Astrocyte of the cerebellum (primary cell): ENCODE data around the gene ARHGAP26.

ENCODE experiments used
- DNase-seq: peaks from one replicate; pipeline ENCODE4 v3.0.0-alpha.2; 2011; ENCODE audit warnings: low read depth
- H3K4me3 ChIP-seq: 2 replicates; pipeline ENCODE4 v1.5.1; 2011; ENCODE audit warnings: mild to moderate bottlenecking, low read depth, low read length, moderate library complexity
- in situ Hi-C: cut with HindIII; loops from 2 replicates; pipeline ENCODE4 v1.10.0; 2017; ENCODE audit warnings: low sequenced_read_pairs
- TF ChIP-seq, protein P1 (sequence below): IDR thresholded peaks from 2 replicates; pipeline ENCODE4 v1.5.1; 2012; ENCODE audit warnings: low read length, low read depth, moderate library complexity, mild to moderate bottlenecking; ENCODE audit errors: missing control alignments

ARHGAP26 gene

DNA sequence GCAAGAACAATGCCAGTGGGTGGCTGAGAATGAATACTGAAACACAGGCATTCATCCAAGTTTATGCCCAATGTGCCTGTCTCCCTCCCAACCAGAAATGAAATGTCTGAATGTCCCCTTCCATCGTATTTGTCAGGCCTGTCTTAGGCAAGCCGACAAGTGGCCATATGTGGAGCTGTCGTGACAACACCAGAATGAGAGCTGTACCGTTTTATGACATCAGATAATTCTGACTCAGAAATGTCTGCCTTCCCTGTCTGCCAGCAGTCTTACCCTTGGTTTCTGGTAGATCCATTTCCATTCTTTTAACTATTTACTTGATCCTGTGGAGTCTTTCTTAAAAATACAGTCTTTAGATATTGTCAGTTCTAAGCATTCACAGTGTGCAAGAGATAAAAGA is 421.5 kb downstream of the ARHGAP26 start:
- TF ChIP-seq, protein P1, sequence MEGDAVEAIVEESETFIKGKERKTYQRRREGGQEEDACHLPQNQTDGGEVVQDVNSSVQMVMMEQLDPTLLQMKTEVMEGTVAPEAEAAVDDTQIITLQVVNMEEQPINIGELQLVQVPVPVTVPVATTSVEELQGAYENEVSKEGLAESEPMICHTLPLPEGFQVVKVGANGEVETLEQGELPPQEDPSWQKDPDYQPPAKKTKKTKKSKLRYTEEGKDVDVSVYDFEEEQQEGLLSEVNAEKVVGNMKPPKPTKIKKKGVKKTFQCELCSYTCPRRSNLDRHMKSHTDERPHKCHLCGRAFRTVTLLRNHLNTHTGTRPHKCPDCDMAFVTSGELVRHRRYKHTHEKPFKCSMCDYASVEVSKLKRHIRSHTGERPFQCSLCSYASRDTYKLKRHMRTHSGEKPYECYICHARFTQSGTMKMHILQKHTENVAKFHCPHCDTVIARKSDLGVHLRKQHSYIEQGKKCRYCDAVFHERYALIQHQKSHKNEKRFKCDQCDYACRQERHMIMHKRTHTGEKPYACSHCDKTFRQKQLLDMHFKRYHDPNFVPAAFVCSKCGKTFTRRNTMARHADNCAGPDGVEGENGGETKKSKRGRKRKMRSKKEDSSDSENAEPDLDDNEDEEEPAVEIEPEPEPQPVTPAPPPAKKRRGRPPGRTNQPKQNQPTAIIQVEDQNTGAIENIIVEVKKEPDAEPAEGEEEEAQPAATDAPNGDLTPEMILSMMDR = no peak
- DNase-seq = no peak
- in situ Hi-C loops = no loop called here
- no peak overlapping the region for H3K4me3 ChIP-seq

DNA sequence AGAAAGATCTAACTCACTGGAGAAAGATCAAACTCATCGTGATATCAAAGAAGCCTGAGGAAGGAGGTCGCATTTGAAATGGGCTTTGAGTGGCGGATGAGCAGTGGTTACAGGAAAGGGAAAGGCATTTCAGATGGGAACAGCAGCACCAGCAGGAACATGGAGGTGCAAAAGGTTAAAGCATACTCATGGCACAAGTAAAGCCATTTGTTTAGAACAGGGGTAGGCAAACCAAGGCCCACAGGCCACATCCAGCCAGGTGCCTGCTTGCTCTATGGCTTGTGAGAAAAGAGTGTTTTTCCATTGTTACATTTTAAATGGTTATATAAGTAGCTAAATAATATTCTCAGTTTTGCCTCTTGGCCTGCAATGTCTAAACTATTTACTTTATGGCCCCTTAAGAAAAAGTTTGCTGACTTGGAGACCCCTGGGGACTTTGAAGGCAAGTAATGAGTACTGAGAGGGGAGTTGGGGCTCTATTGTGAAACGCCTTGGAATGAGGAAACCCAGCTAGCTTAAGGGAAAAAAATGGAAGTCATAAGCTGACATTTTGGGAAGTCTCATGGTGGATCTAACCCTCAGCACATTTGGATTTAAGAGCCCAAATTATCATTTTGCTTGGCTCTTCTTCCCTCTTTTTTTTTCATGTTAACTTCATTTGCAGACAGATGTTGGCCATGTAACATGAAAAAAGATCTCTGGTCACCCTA is 422.2 kb downstream of the ARHGAP26 start:
- TF ChIP-seq, protein P1 = no peak
- DNase-seq = no peak
- in situ Hi-C loops = no loop called here
- H3K4me3 ChIP-seq = no peak overlapping the region

- DNase-seq = no peak
- H3K4me3 ChIP-seq = no peak overlapping the region
- in situ Hi-C loops = no loop called here
- TF ChIP-seq, protein P1 = no peak
These were observed 424.0 kb downstream of the ARHGAP26 start for GRCh38 chr5:143194206-143194605.

DNA sequence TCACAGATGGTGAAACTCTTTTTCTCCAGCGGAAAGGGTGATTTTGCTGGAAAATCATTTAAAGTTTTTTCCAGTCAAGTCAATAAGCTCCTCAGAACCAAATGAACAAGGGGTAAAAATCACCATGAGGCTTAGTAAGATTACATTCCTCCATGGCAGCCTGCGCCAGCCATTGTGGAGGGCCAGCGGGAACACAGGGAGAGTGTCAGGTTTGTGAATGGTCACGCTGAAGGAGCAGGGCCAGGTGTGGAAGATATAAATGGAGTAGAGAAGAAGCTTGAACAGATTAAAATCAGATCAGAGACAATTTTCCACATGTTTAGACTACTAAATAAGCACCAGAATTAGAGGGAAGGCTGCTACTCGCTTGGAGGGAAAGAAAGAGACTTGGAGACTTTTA is 424.5 kb downstream of the ARHGAP26 start:
- in situ Hi-C loops = no loop called here
- no peak overlapping the region for H3K4me3 ChIP-seq
- TF ChIP-seq, protein P1 = no peak
- DNase-seq = no peak

DNA sequence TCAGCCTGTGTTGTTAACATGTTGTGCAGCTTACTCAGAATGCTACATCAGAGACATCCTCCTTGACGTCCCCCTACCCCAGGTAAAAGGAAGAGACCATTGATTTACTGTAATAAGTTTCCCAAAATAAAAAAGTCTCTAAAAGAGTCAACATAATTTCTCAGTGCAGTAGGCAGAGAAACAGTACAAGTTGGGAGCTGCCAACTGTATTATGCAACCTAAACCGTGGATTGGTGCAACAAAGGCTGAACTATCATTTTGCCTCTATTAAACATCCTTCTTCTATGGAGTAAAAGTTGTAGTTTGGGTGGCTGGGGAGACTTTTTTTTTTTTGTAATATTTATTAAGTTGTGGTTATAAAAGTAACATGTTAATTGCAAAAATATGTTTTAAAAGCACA is 425.3 kb downstream of the ARHGAP26 start:
- H3K4me3 ChIP-seq = no peak overlapping the region
- DNase-seq = no peak
- in situ Hi-C loops = no loop called here
- TF ChIP-seq, protein P1 = no peak

GRCh38 chr5:143196601-143197259 is 426.6 kb downstream of the ARHGAP26 start:
- in situ Hi-C loops = no loop called here
- TF ChIP-seq, protein P1 = no peak
- no peak for DNase-seq
- no peak overlapping the region for H3K4me3 ChIP-seq
